Measurements from ENCODE around the gene TMIGD1. TPM values are rescaled to one million over a fixed set of nuclear protein-coding genes. Genes with fewer than 3 reads are reported as not detected.

The TMIGD1 gene
- total and polyA plus RNA-seq, 2 experiments from 2014 or later = 2.5 to 3.2 TPM

DNA sequence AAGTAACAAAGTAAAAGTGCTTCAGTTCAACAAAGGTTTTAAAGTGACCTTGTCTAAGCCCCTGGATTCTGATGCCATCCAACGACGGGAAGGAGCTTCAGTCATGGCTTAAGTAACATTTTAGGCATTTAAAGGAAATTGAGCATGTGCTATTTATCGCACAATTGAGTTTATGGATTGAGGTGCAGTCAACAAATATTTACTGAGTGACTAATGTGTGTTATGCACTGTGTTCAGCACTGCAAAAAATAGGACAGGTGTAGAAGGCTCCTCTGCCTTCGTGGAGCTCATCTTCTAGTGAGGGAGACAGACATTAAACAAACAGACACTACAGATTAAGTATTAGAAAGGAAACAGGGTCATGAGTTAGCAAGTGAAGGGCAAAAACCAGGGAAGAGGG lies 12.5 kb downstream of the TMIGD1 start:
- Histone ChIP-seq H3K79me2 (no peaks in the 10 kb centered on the region), H3K4me2 (no peak overlapping the region), H3K9me2 (replicated peaks; ENCODE audit: insufficient read depth) (no peaks in the 10 kb centered on the region), H3K27me3 (no peaks in the 10 kb centered on the region), H3K27ac (no peak overlapping the region), H4K20me1 (ENCODE audit: insufficient read depth, poor library complexity, severe bottlenecking) (no peaks in the 10 kb centered on the region), H2AFZ (no peak overlapping the region), H3K4me1 (ENCODE audit: insufficient read depth) (no peaks in the 10 kb centered on the region), H3K36me3 (replicated peaks; ENCODE audit: insufficient read depth, low read depth) (no peaks in the 10 kb centered on the region), H3K9me3 (ENCODE audit: low read depth) (no peaks in the 10 kb centered on the region), H3K4me3 (no peak overlapping the region)
- TF ChIP-seq, protein P1, sequence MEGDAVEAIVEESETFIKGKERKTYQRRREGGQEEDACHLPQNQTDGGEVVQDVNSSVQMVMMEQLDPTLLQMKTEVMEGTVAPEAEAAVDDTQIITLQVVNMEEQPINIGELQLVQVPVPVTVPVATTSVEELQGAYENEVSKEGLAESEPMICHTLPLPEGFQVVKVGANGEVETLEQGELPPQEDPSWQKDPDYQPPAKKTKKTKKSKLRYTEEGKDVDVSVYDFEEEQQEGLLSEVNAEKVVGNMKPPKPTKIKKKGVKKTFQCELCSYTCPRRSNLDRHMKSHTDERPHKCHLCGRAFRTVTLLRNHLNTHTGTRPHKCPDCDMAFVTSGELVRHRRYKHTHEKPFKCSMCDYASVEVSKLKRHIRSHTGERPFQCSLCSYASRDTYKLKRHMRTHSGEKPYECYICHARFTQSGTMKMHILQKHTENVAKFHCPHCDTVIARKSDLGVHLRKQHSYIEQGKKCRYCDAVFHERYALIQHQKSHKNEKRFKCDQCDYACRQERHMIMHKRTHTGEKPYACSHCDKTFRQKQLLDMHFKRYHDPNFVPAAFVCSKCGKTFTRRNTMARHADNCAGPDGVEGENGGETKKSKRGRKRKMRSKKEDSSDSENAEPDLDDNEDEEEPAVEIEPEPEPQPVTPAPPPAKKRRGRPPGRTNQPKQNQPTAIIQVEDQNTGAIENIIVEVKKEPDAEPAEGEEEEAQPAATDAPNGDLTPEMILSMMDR (IDR thresholded peaks at IDR 0.05; ENCODE audit: poor library complexity) = no peak
- TF ChIP-seq EZH2 (IDR thresholded peaks at IDR 0.05; ENCODE audit: borderline replicate concordance) (no peak), EZH2phosphoT487 (IDR thresholded peaks at IDR 0.05; ENCODE audit: low read depth, severe bottlenecking, unreplicated experiment) (no peak)
- DNase-seq (ENCODE audit: low spot score) = no peak
- 67% methylated on average over 4 of the region's 4 CpGs for WGBS (ENCODE audit: low lambda C conversion rate, missing lambda C conversion rate)

DNA sequence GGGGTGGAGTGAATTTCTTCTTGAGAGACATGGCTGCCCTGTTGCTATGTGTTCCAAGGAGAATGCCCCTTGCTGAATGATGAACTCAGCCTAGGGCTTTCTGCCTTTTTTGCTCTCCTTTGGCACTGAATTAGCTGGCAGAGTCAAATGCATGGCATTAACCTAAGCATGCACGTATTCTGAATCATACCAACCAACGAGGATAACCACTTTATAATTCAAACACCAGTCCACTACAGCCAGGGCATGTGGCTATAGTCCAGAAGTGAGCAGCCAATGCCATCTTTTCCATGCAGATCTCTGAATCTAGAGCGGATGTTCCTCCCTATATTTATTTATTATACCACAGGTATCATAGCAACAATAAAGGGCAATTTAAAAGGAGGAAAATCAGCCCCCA lies 15.7 kb downstream of the TMIGD1 start:
- Histone ChIP-seq H4K20me1 (ENCODE audit: insufficient read depth, poor library complexity, severe bottlenecking) (no peaks in the 10 kb centered on the region), H3K4me3 (no peak overlapping the region), H3K4me1 (ENCODE audit: insufficient read depth) (no peaks in the 10 kb centered on the region), H3K79me2 (no peaks in the 10 kb centered on the region), H3K4me2 (no peak overlapping the region), H3K9me2 (replicated peaks; ENCODE audit: insufficient read depth) (no peaks in the 10 kb centered on the region), H3K36me3 (replicated peaks; ENCODE audit: insufficient read depth, low read depth) (no peaks in the 10 kb centered on the region), H2AFZ (no peak overlapping the region), H3K27me3 (no peaks in the 10 kb centered on the region), H3K9me3 (ENCODE audit: low read depth) (no peaks in the 10 kb centered on the region), H3K27ac (no peak overlapping the region)
- no peak for DNase-seq (ENCODE audit: low spot score)
- TF ChIP-seq EZH2phosphoT487 (IDR thresholded peaks at IDR 0.05; ENCODE audit: low read depth, severe bottlenecking, unreplicated experiment) = no peak
- no peak for TF ChIP-seq EZH2 (IDR thresholded peaks at IDR 0.05; ENCODE audit: borderline replicate concordance)
- TF ChIP-seq, protein P1 (IDR thresholded peaks at IDR 0.05; ENCODE audit: poor library complexity) = no peak
- 89% methylated on average over 3 of the region's 3 CpGs for WGBS (ENCODE audit: low lambda C conversion rate, missing lambda C conversion rate)

DNA sequence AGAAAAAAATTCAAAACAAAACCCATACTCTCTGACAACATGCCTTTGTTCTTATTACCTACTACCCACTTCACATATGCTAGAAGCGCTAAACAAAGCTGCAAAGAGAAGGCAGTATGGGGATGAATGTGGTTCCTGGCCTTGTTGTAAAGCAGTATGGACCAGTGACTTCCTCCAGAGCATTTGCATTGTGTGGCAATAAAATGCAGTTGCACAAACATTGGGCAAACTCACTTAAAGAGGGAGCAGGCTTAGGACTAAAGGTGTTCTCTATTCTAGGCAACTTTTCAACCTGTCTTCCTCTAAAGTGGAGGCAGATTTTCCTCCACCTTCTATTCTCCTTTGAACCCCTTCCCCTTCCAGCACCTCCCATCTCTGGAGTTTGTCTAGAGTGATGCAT lies 17.1 kb downstream of the TMIGD1 start:
- H3K9me2 ChIP-seq (replicated peaks; ENCODE audit: insufficient read depth) = no peaks in the 10 kb centered on the region
- no peak overlapping the region for H3K4me3 ChIP-seq
- H3K36me3 ChIP-seq (replicated peaks; ENCODE audit: insufficient read depth, low read depth) = no peaks in the 10 kb centered on the region
- H3K4me2 ChIP-seq = no peak overlapping the region
- no peaks in the 10 kb centered on the region for H4K20me1 ChIP-seq (ENCODE audit: insufficient read depth, poor library complexity, severe bottlenecking)
- TF ChIP-seq EZH2 (IDR thresholded peaks at IDR 0.05; ENCODE audit: borderline replicate concordance) (no peak), EZH2phosphoT487 (IDR thresholded peaks at IDR 0.05; ENCODE audit: low read depth, severe bottlenecking, unreplicated experiment) (no peak)
- TF ChIP-seq, protein P1 (IDR thresholded peaks at IDR 0.05; ENCODE audit: poor library complexity) = no peak
- H3K79me2 ChIP-seq = no peaks in the 10 kb centered on the region
- H3K4me1 ChIP-seq (ENCODE audit: insufficient read depth) = no peaks in the 10 kb centered on the region
- no peak overlapping the region for H2AFZ ChIP-seq
- WGBS (ENCODE audit: low lambda C conversion rate, missing lambda C conversion rate) = 92% methylated on average over 1 of the region's 1 CpG
- no peak overlapping the region for H3K27ac ChIP-seq
- no peaks in the 10 kb centered on the region for H3K27me3 ChIP-seq
- no peaks in the 10 kb centered on the region for H3K9me3 ChIP-seq (ENCODE audit: low read depth)
- DNase-seq (ENCODE audit: low spot score) = no peak

DNA sequence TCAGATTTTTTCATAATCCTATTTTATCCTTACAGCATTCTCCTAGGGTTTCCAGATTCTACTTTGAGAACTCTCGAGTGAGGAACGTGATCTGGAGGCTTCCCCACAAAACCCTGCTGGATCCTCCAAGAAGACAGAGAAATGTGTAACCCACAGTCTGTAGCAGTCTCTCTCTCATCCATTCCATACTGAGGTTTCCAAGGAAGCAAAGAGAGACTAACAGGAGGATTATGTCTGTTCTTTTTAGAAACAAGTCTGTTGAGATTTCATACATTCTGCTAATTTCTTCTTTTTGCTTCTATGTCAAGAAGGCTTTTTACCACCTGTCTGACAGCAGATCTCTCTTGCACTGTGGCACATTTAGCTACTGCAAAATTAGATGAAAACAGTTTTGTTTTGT lies 18.8 kb downstream of the TMIGD1 start:
- H3K4me3 ChIP-seq = no peak overlapping the region
- no peak overlapping the region for H2AFZ ChIP-seq
- no peaks in the 10 kb centered on the region for H3K4me1 ChIP-seq (ENCODE audit: insufficient read depth)
- no peaks in the 10 kb centered on the region for H3K9me3 ChIP-seq (ENCODE audit: low read depth)
- H4K20me1 ChIP-seq (ENCODE audit: insufficient read depth, poor library complexity, severe bottlenecking) = no peaks in the 10 kb centered on the region
- no peak overlapping the region for H3K27ac ChIP-seq
- 77% methylated on average over 2 of the region's 2 CpGs for WGBS (ENCODE audit: low lambda C conversion rate, missing lambda C conversion rate)
- TF ChIP-seq EZH2phosphoT487 (IDR thresholded peaks at IDR 0.05; ENCODE audit: low read depth, severe bottlenecking, unreplicated experiment) = no peak
- no peak for TF ChIP-seq EZH2 (IDR thresholded peaks at IDR 0.05; ENCODE audit: borderline replicate concordance)
- TF ChIP-seq, protein P1 (IDR thresholded peaks at IDR 0.05; ENCODE audit: poor library complexity) = no peak
- H3K36me3 ChIP-seq (replicated peaks; ENCODE audit: insufficient read depth, low read depth) = no peaks in the 10 kb centered on the region
- H3K27me3 ChIP-seq = no peaks in the 10 kb centered on the region
- no peak overlapping the region for H3K4me2 ChIP-seq
- no peak for DNase-seq (ENCODE audit: low spot score)
- no peaks in the 10 kb centered on the region for H3K79me2 ChIP-seq
- H3K9me2 ChIP-seq (replicated peaks; ENCODE audit: insufficient read depth) = no peaks in the 10 kb centered on the region

Measured in hepatocyte (in vitro differentiated cells).